PC-9 (cell line): Measurements from ENCODE around the gene S100PBP. TPM values are rescaled to one million over a fixed set of nuclear protein-coding genes. Genes with fewer than 3 reads are reported as not detected.
A peak's percentile ranks its signal among the peaks of the same experiment; 100 is the strongest.

Source experiments
- BruUV-seq: library from RNA; stranded (reverse); fragments of 400-500 nt; replicated peaks from 2 replicates; lab custom pipeline; 2021; lab: Mats Ljungman, UMichigan
- CTCF ChIA-PET: fragments of 300-600 bp; sonication (Branson Sonifier 250); formaldehyde crosslinking; loops from one replicate; lab custom pipeline; 2022; ENCODE audit warnings: antibody characterized with exemption; lab: Charles Lee
- POLR2A ChIA-PET: fragments of 300-600 bp; sonication (Branson Sonifier 250); formaldehyde crosslinking; loops from one replicate; lab custom pipeline; 2022; ENCODE audit warnings: antibody characterized with exemption; ENCODE audit not compliant: unreplicated experiment; lab: Charles Lee
- DNase-seq, 2 experiments: peaks; one replicate each; pipeline versions ENCODE4 v3.0.0 to v3.0.0-alpha.2; 2015 to 2022; ENCODE audit warnings: mixed read lengths in 1 of 2
- H2AFZ ChIP-seq: fragments of 200-600 bp; sonication (generic); 2 replicates; pipeline ENCODE4 v1.8.1; 2017; ENCODE audit warnings: antibody characterized with exemption
- H3F3A ChIP-seq: fragments of 200-600 bp; sonication (generic); 2 replicates; pipeline ENCODE4 v1.8.1; 2017; ENCODE audit warnings: antibody characterized with exemption, mild to moderate bottlenecking, low read depth; ENCODE audit not compliant: insufficient read depth
- H3K27ac ChIP-seq: fragments of 200-600 bp; sonication (generic); 2 replicates; pipeline ENCODE4 v1.6.1; 2016; ENCODE audit warnings: mixed run types
- H3K27me3 ChIP-seq: fragments of 200-600 bp; sonication (generic); 2 replicates; pipeline ENCODE4 v1.6.1; 2016; ENCODE audit warnings: low read depth, mixed run types; ENCODE audit not compliant: insufficient read depth
- H3K36me3 ChIP-seq: fragments of 200-600 bp; sonication (generic); 2 replicates; pipeline ENCODE4 v1.6.1; 2016; ENCODE audit warnings: low read depth, mixed run types
- H3K4me1 ChIP-seq: fragments of 200-600 bp; sonication (generic); replicated peaks from 2 replicates; pipeline ENCODE4 v1.6.1; 2016; ENCODE audit warnings: mixed run types; ENCODE audit not compliant: insufficient read depth
- H3K4me2 ChIP-seq: fragments of 200-600 bp; sonication (generic); 2 replicates; pipeline ENCODE4 v1.6.1; 2017; ENCODE audit warnings: mixed run types
- H3K4me3 ChIP-seq: fragments of 200-600 bp; sonication (generic); 2 replicates; pipeline ENCODE4 v1.6.1; 2016; ENCODE audit warnings: mixed run types
- H3K79me2 ChIP-seq: fragments of 200-600 bp; sonication (generic); 2 replicates; pipeline ENCODE4 v1.6.1; 2017; ENCODE audit warnings: low read depth, mixed run types
- H3K9me2 ChIP-seq: fragments of 200-600 bp; sonication (generic); 2 replicates; pipeline ENCODE4 v1.8.1; 2017; ENCODE audit warnings: mild to moderate bottlenecking; ENCODE audit not compliant: insufficient read depth
- H3K9me3 ChIP-seq: fragments of 200-600 bp; sonication (generic); 2 replicates; pipeline ENCODE4 v1.8.1; 2016; ENCODE audit warnings: low read depth; ENCODE audit not compliant: insufficient read depth
- H4K20me1 ChIP-seq: fragments of 200-600 bp; sonication (generic); 2 replicates; pipeline ENCODE4 v1.8.1; 2017; ENCODE audit not compliant: insufficient read depth
- EZH2 ChIP-seq: fragments of 200-600 bp; sonication (generic); IDR thresholded peaks from 2 replicates; pipeline ENCODE4 v1.8.0; 2017; ENCODE audit warnings: antibody characterized with exemption, low read depth
- intact Hi-C: fragments of 100-400 bp; cut with micrococcal nuclease; formaldehyde crosslinking; loops from one replicate; pipeline ENCODE4 v1.10.0; 2022; ENCODE audit not compliant: unreplicated experiment
- total RNA-seq: library from RNA; stranded (reverse); gene quantifications from 2 replicates; pipeline ENCODE4 v1.2.3, GENCODE V29; 2021
- TF ChIP-seq, protein P1 (sequence below): fragments of 200-600 bp; sonication (generic); conservative IDR thresholded peaks from 2 replicates; pipeline ENCODE4 v1.6.1; 2017; ENCODE audit warnings: mixed run types, antibody characterized with exemption, mild to moderate bottlenecking, moderate library complexity

The S100PBP gene
- total RNA-seq, 1 experiment from 2014 or later, result 42.4 TPM

DNA sequence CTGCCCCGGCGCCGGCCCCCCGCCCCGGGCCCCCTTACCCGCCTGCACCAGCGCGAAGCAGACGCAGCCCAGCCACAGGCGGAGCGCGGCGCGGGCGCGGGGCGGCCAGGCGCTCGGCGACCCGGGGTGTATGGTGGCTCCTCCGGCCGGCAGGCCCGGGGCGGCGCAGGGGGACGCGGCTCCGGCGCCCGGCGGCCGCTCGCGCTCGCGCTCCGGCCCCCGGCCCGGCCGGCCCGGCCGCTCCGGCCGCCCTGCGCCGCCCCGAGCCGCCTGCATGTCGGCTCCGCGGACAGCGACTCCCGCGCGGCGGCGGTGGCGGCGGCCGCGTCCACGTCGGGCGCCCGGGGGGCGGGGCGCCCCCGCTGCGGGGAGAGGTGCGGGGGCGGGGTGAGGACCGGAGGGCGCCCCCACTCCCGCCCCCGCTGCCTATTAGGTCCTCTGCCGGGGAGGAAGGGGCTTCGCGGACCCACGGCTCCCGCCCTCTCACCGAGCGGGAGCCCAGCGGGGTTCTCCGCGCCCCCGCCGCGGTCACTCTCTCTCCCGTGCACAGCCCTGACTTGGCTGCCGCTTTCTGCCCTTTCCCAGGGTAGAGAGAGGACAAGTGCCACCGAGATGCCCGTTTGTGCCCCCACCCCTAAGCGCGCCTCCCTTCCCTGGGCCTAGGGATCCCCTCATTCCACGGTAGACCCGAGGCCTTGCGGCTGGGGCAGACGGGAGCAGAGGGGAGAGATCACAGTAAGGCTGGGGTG lies 53.3 kb downstream of the S100PBP start, which contains the start of gene FNDC5:
FNDC5 (minus strand) TSS at position 298 of the 749 bp plus-strand sequence.
- Histone ChIP-seq H3K4me1 (no peaks in the 10 kb centered on the region), H2AFZ (no peak within 1 kb of the TSS), H3K27ac (no peak within 1 kb of the TSS), H3F3A (peaks cover 20% of the 10 kb centered on the region; the same call in 1 of the 2 replicates), H3K27me3 (peaks cover 19% of the 10 kb centered on the region), H3K9me3 (no peaks in the 10 kb centered on the region), H3K4me2 (peak within 1 kb of the TSS; percentile 47), H4K20me1 (no peaks in the 10 kb centered on the region), H3K79me2 (no peaks in the 10 kb centered on the region), H3K9me2 (no peaks in the 10 kb centered on the region), H3K36me3 (no peaks in the 10 kb centered on the region), H3K4me3 (no peak within 1 kb of the TSS; the same call in 1 of the 2 replicates)
- ChIA-PET POLR2A (interaction anchor here (0.6 kb wide), 1 partner anchor 89 kb away, joined by 4 read pairs; no protein-coding TSS in a partner anchor), CTCF (interaction anchor here (0.6 kb wide), 1 partner anchor 499 kb away, joined by 3 read pairs; no protein-coding TSS in a partner anchor)
- intact Hi-C loops, result loop anchor here (10.0 kb wide), 2 partner anchors 426 to 604 kb away; partner anchors contain the start of gene ZSCAN20
- TF ChIP-seq, protein P1, sequence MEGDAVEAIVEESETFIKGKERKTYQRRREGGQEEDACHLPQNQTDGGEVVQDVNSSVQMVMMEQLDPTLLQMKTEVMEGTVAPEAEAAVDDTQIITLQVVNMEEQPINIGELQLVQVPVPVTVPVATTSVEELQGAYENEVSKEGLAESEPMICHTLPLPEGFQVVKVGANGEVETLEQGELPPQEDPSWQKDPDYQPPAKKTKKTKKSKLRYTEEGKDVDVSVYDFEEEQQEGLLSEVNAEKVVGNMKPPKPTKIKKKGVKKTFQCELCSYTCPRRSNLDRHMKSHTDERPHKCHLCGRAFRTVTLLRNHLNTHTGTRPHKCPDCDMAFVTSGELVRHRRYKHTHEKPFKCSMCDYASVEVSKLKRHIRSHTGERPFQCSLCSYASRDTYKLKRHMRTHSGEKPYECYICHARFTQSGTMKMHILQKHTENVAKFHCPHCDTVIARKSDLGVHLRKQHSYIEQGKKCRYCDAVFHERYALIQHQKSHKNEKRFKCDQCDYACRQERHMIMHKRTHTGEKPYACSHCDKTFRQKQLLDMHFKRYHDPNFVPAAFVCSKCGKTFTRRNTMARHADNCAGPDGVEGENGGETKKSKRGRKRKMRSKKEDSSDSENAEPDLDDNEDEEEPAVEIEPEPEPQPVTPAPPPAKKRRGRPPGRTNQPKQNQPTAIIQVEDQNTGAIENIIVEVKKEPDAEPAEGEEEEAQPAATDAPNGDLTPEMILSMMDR, result no peak
- TF ChIP-seq EZH2, result peak; percentile 65; the same call in 1 of the 2 replicates
- no peak for DNase-seq
- no TSS peak for BruUV-seq

DNA sequence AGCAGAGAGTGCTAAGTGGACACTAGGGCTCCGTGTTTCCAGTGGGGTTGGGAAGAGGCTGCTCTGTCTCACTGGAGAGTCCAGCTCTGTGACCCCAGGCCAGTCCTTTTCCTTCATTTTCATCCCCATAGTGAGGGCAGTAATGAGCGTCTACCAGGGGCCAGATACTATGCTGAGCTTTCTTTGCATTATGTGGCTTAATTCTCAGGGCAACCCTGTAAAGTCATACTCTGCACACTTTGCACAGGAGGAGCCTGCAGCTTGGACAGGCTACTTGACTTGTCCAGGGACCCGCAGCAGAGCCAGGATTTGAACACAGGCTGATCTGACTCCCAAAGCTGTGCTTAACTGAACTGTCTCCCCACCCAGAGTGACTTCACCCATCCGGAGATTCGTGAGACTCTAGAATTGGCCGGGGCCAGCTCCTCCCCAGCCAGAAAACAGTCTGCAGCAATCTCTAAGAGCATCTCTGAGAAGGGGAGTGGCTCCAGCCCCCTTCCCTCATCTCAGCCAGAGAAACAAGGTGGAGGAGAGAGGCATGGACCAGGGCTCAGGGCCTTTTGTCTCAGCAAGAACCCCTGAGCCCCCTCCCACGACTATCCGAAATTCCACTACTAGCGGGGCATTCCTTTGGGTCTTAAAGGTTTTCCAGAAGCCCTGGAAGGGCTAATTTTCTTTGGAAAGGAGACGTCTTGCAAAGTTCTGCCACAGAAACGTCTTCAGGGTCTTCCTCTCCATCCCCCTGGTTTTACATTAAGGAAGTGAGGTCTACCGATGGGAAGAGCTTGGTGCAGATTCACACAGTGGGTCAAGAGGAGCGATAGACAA lies 54.1 kb downstream of the S100PBP start:
- Histone ChIP-seq H3K36me3 (no peaks in the 10 kb centered on the region), H3K4me3 (no peak overlapping the region; the same call in 1 of the 2 replicates), H3K9me2 (no peaks in the 10 kb centered on the region), H3K27ac (no peak overlapping the region), H3K27me3 (peaks cover 19% of the 10 kb centered on the region), H3K79me2 (no peaks in the 10 kb centered on the region), H3K4me2 (peak overlapping the region; percentile 47; the same call in 1 of the 2 replicates), H3K4me1 (no peaks in the 10 kb centered on the region), H3F3A (peaks cover 21% of the 10 kb centered on the region; the same call in 1 of the 2 replicates), H4K20me1 (no peaks in the 10 kb centered on the region), H2AFZ (no peak overlapping the region), H3K9me3 (no peaks in the 10 kb centered on the region)
- DNase-seq, result no peak
- intact Hi-C loops, result loop anchor here (1.0 to 10.0 kb wide), 4 partner anchors 159 to 603 kb away; partner anchors contain the start of gene ZSCAN20
- TF ChIP-seq EZH2, result no peak
- TF ChIP-seq, protein P1, result no peak
- no TSS peak for BruUV-seq
- POLR2A ChIA-PET, result no interaction called here
- CTCF ChIA-PET, result interaction anchor here (0.6 to 0.7 kb wide), 3 partner anchors 8 to 500 kb away, joined by 3 to 4 read pairs (median 3); no protein-coding TSS in a partner anchor

DNA sequence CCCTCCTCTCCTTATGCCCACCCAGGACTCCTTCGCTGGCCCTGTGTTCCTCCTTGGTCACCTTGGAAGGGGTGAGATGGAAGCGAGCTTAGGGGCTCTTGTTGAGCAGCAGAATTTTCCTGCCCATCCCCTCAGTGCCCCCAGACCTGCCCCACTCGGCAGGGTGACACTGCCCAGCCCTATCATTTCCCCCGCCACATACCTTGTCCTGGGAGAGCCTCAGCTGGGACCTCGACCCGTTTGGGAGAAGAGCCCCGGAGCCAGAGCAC lies 54.7 kb downstream of the S100PBP start:
- intact Hi-C loops, result loop anchor here (1.0 to 10.0 kb wide), 4 partner anchors 160 to 603 kb away; partner anchors contain the start of gene ZSCAN20
- no peak overlapping the region for H2AFZ ChIP-seq
- no peak overlapping the region for H3K27ac ChIP-seq
- no peak overlapping the region for H3K4me2 ChIP-seq
- TF ChIP-seq, protein P1, result no peak
- no peak for TF ChIP-seq EZH2
- no peaks in the 10 kb centered on the region for H3K9me2 ChIP-seq
- no peaks in the 10 kb centered on the region for H3K36me3 ChIP-seq
- peaks cover 21% of the 10 kb centered on the region; the same call in 1 of the 2 replicates for H3F3A ChIP-seq
- BruUV-seq, result no TSS peak
- ChIA-PET POLR2A (no interaction called here), CTCF (interaction anchor here (0.5 to 0.7 kb wide), 3 partner anchors 8 to 352 kb away, joined by 3 to 7 read pairs (median 4); no protein-coding TSS in a partner anchor)
- no peaks in the 10 kb centered on the region for H3K4me1 ChIP-seq
- peaks cover 19% of the 10 kb centered on the region for H3K27me3 ChIP-seq
- no peaks in the 10 kb centered on the region for H3K79me2 ChIP-seq
- H3K4me3 ChIP-seq, result no peak overlapping the region
- no peaks in the 10 kb centered on the region for H4K20me1 ChIP-seq
- DNase-seq, result no peak
- no peaks in the 10 kb centered on the region for H3K9me3 ChIP-seq
